ENCODE results near the gene PLIN3.

GRCh38 chr19:4910594-4911281 is 43.3 kb upstream of the PLIN3 start:
- TF ChIP-seq PATZ1 (CRISPR knock-in tag; IDR thresholded peaks at IDR 0.05; ENCODE audit: borderline replicate concordance) (no peak), ESRRG (CRISPR knock-in tag; IDR thresholded peaks at IDR 0.05) (no peak), TSHZ2 (CRISPR knock-in tag; IDR thresholded peaks at IDR 0.05) (no peak), POU6F1 (CRISPR knock-in tag; IDR thresholded peaks at IDR 0.05; ENCODE audit: borderline replicate concordance, low read depth) (no peak), CSRNP3 (CRISPR knock-in tag; IDR thresholded peaks at IDR 0.05) (no peak), ZC3H10 (CRISPR knock-in tag; IDR thresholded peaks at IDR 0.05) (no peak), PPARA (CRISPR knock-in tag; IDR thresholded peaks at IDR 0.05; ENCODE audit: borderline replicate concordance) (no peak), ZFP3 (CRISPR knock-in tag; IDR thresholded peaks at IDR 0.05) (no peak; the same call in 1 of the 2 replicates), ZFP30 (CRISPR knock-in tag; IDR thresholded peaks at IDR 0.05) (no peak), CREB5 (CRISPR knock-in tag; IDR thresholded peaks at IDR 0.05; ENCODE audit: low read depth) (no peak), ARNTL (CRISPR knock-in tag; IDR thresholded peaks at IDR 0.05; ENCODE audit: borderline replicate concordance, low read depth) (no peak)

All from SK-N-SH treated with all-trans-retinoic acid at 6 μM for 48 hours (cell line).